ENCODE results near the gene B9D2.
"Not testable (repeated sequence)": the region's sequence is repeated elsewhere in the genome, so short reads cannot be mapped to it uniquely, and the experiment has no call there.

The B9D2 gene

GRCh38 chr19:41386442-41386841 is 22.5 kb upstream of the B9D2 start:
- DNase-seq = no peak

- no peak for DNase-seq
These were observed 20.4 kb upstream of the B9D2 start for GRCh38 chr19:41384351-41384750.

GRCh38 chr19:41381536-41381935 is 17.6 kb upstream of the B9D2 start:
- DNase-seq = not testable (repeated sequence)

GRCh38 chr19:41377977-41378709 is 14.2 kb upstream of the B9D2 start:
- no peak for DNase-seq

- DNase-seq = no peak
These were observed 13.0 kb upstream of the B9D2 start for GRCh38 chr19:41376998-41377365.

- DNase-seq = no peak
These were observed 12.5 kb upstream of the B9D2 start, which contains the start of gene TMEM91 for GRCh38 chr19:41376241-41376997. TMEM91 (plus strand) TSS chr19:41376533; CDS start chr19:41378310, 1,777 bp downstream.

- DNase-seq = no peak
These were observed 10.0 kb upstream of the B9D2 start for GRCh38 chr19:41373993-41374392.

GRCh38 chr19:41372501-41372900 is 8.6 kb upstream of the B9D2 start:
- no peak for DNase-seq

- DNase-seq = no peak
These were observed 7.6 kb upstream of the B9D2 start for GRCh38 chr19:41371541-41371940.

- not testable (repeated sequence) for DNase-seq
These were observed 7.2 kb upstream of the B9D2 start for GRCh38 chr19:41371119-41371518.

GRCh38 chr19:41369769-41370168 is 5.8 kb upstream of the B9D2 start:
- no peak for DNase-seq

- DNase-seq = no peak
These were observed 3.9 kb upstream of the B9D2 start for GRCh38 chr19:41367848-41368301.

GRCh38 chr19:41366089-41366488 is 2.1 kb upstream of the B9D2 start:
- DNase-seq = no peak

- no peak for DNase-seq
These were observed 809 bp upstream of the B9D2 start for GRCh38 chr19:41364524-41365391.

GRCh38 chr19:41363371-41363752 is 587 bp downstream of the B9D2 start:
- DNase-seq = no peak

- DNase-seq = no peak
These were observed 1.7 kb downstream of the B9D2 start for GRCh38 chr19:41362143-41362847.

GRCh38 chr19:41359741-41360140 is 4.2 kb downstream of the B9D2 start:
- no peak for DNase-seq

GRCh38 chr19:41357746-41358145 is 6.2 kb downstream of the B9D2 start:
- DNase-seq = no peak

GRCh38 chr19:41356984-41357739 is 6.8 kb downstream of the B9D2 start:
- no peak for DNase-seq

- no peak for DNase-seq
These were observed 8.1 kb downstream of the B9D2 start for GRCh38 chr19:41355802-41356201.

- no peak for DNase-seq
These were observed 8.9 kb downstream of the B9D2 start for GRCh38 chr19:41355035-41355434.

Measured in central memory CD4-positive, alpha-beta T cell (primary cell).